ENCODE data around the gene EXOSC5. TPM values are rescaled to one million over a fixed set of nuclear protein-coding genes. Genes with fewer than 3 reads are reported as not detected.

The EXOSC5 gene
- total and polyA plus RNA-seq, 9 of the 15 experiments (the other 6 are each of a cell fraction or from before 2014, with no cell fraction given): 10.9 to 75.5 (median 37.8) TPM

- no peak for TF ChIP-seq MGA (IDR thresholded peaks at IDR 0.05)
- no peak for TF ChIP-seq NCOA2 (IDR thresholded peaks at IDR 0.05; ENCODE audit: partially characterized antibody in 2 of 2)
- TF ChIP-seq NFYB (IDR thresholded peaks at IDR 0.05; ENCODE audit: extremely low read depth, insufficient read length): peak; percentile 42
- no peak for TF ChIP-seq SNRNP70 (optimal IDR thresholded peaks at IDR 0.05; ENCODE audit: low read depth, low read length)
- TF ChIP-seq SLC30A9 (CRISPR knock-in tag; IDR thresholded peaks at IDR 0.05): no peak
- no peak for TF ChIP-seq SAFB2 (IDR thresholded peaks at IDR 0.05; ENCODE audit: borderline replicate concordance, low read depth, low read length, severe bottlenecking)
- no peak for TF ChIP-seq ZBTB43 (CRISPR knock-in tag; IDR thresholded peaks at IDR 0.05)
- no peak for TF ChIP-seq FIP1L1 (IDR thresholded peaks at IDR 0.05; ENCODE audit: low read depth, low read length, poor library complexity, severe bottlenecking)
- TF ChIP-seq KAT8 (IDR thresholded peaks at IDR 0.05; ENCODE audit: low read depth): no peak
- TF ChIP-seq NCOA1 (IDR thresholded peaks at IDR 0.05; ENCODE audit: low read depth): no peak
- TF ChIP-seq PHF20 (IDR thresholded peaks at IDR 0.05; ENCODE audit: partially characterized antibody): no peak
- TF ChIP-seq CSDE1 (IDR thresholded peaks at IDR 0.05): peak; percentile 85 to 94
These were observed 33.2 kb downstream of the EXOSC5 start, which contains the start of gene B9D2 (continued) for GRCh38 chr19:41363753-41364523.
